ENCODE measurements around the gene RASA1. TPM values are rescaled to one million over a fixed set of nuclear protein-coding genes. Genes with fewer than 3 reads are reported as not detected.

The RASA1 gene
- total RNA-seq, 1 donor, result 44.9 TPM

- no peak for TF ChIP-seq CTCF (IDR thresholded peaks at IDR 0.05; ENCODE audit: insufficient read depth, low read depth, low read length)
- DNase-seq (ENCODE audit: low read depth), result no peak
- no peak overlapping the region for H3K4me3 ChIP-seq (ENCODE audit: low read depth, low read length)
These were observed 164.8 kb downstream of the RASA1 start for GRCh38 chr5:87432460-87432859.

GRCh38 chr5:87433945-87434344 is 166.3 kb downstream of the RASA1 start:
- TF ChIP-seq CTCF (IDR thresholded peaks at IDR 0.05; ENCODE audit: insufficient read depth, low read depth, low read length), result no peak
- H3K4me3 ChIP-seq (ENCODE audit: low read depth, low read length), result no peak overlapping the region
- DNase-seq (ENCODE audit: low read depth), result no peak

GRCh38 chr5:87434461-87434860 is 166.8 kb downstream of the RASA1 start:
- no peak for TF ChIP-seq CTCF (IDR thresholded peaks at IDR 0.05; ENCODE audit: insufficient read depth, low read depth, low read length)
- no peak for DNase-seq (ENCODE audit: low read depth)
- no peak overlapping the region for H3K4me3 ChIP-seq (ENCODE audit: low read depth, low read length)

GRCh38 chr5:87435144-87435694 is 167.5 kb downstream of the RASA1 start:
- no peak for TF ChIP-seq CTCF (IDR thresholded peaks at IDR 0.05; ENCODE audit: insufficient read depth, low read depth, low read length)
- no peak overlapping the region for H3K4me3 ChIP-seq (ENCODE audit: low read depth, low read length)
- DNase-seq (ENCODE audit: low read depth), result no peak

- no peak overlapping the region for H3K4me3 ChIP-seq (ENCODE audit: low read depth, low read length)
- no peak for DNase-seq (ENCODE audit: low read depth)
- no peak for TF ChIP-seq CTCF (IDR thresholded peaks at IDR 0.05; ENCODE audit: insufficient read depth, low read depth, low read length)
These were observed 170.0 kb downstream of the RASA1 start for GRCh38 chr5:87437724-87438123.

- DNase-seq (ENCODE audit: low read depth), result no peak
- no peak overlapping the region for H3K4me3 ChIP-seq (ENCODE audit: low read depth, low read length)
- no peak for TF ChIP-seq CTCF (IDR thresholded peaks at IDR 0.05; ENCODE audit: insufficient read depth, low read depth, low read length)
These were observed 170.5 kb downstream of the RASA1 start for GRCh38 chr5:87438231-87438630.

Small RNA genes within 50 kb of the gene (small RNA-seq; reads per million reads assigned to genes)
- gene RN7SL629P (not detected), gene RNU6-606P (not detected), gene RNU6-727P (not detected)

Other genes starting within 250 kb of the RASA1 start
- gene CCNH, start 145.0 kb downstream of the RASA1 start, total RNA-seq, result 58.3 and 60.9 TPM in 2 replicates